CD1c-positive myeloid dendritic cell (primary cell): ENCODE measurements around the gene TMX1.
"Not testable (repeated sequence)": the region's sequence is repeated elsewhere in the genome, so short reads cannot be mapped to it uniquely, and the experiment has no call there.

Experiments
- DNase-seq: peaks from one replicate; pipeline ENCODE4 v3.0.0-alpha.2; 2016; ENCODE audit errors: extremely low spot score

TMX1 gene

GRCh38 chr14:51239813-51240803 is at the start of gene TMX1:
Gene TMX1 (plus strand): TSS chr14:51240247. CDS start chr14:51240293, 46 bp downstream.
- DNase-seq, result peak; percentile 99

GRCh38 chr14:51201890-51202289 is 38.2 kb upstream of the TMX1 start:
- DNase-seq, result no peak

- no peak for DNase-seq
Observed at GRCh38 chr14:51202914-51203665, 37.0 kb upstream of the TMX1 start.

- DNase-seq, result no peak
Observed at GRCh38 chr14:51203881-51204280, 36.2 kb upstream of the TMX1 start.

- no peak for DNase-seq
Observed at GRCh38 chr14:51205486-51205885, 34.6 kb upstream of the TMX1 start.

- DNase-seq, result no peak
Observed at GRCh38 chr14:51206462-51206861, 33.6 kb upstream of the TMX1 start.

- no peak for DNase-seq
Observed at GRCh38 chr14:51207621-51208020, 32.4 kb upstream of the TMX1 start.

- DNase-seq, result no peak
Observed at GRCh38 chr14:51208982-51209381, 31.1 kb upstream of the TMX1 start.

- no peak for DNase-seq
Observed at GRCh38 chr14:51209457-51209856, 30.6 kb upstream of the TMX1 start.

- no peak for DNase-seq
Observed at GRCh38 chr14:51210594-51210993, 29.5 kb upstream of the TMX1 start.

GRCh38 chr14:51211149-51211548 is 28.9 kb upstream of the TMX1 start:
- DNase-seq, result no peak

GRCh38 chr14:51216602-51217001 is 23.4 kb upstream of the TMX1 start:
- no peak for DNase-seq

GRCh38 chr14:51219473-51220448 is 20.3 kb upstream of the TMX1 start:
- no peak for DNase-seq

GRCh38 chr14:51223463-51223862 is 16.6 kb upstream of the TMX1 start:
- DNase-seq, result not testable (repeated sequence)

- DNase-seq, result no peak
Observed at GRCh38 chr14:51224551-51224950, 15.5 kb upstream of the TMX1 start.

- no peak for DNase-seq
Observed at GRCh38 chr14:51225751-51226150, 14.3 kb upstream of the TMX1 start.

GRCh38 chr14:51228391-51228790 is 11.7 kb upstream of the TMX1 start:
- DNase-seq, result no peak

- DNase-seq, result no peak
Observed at GRCh38 chr14:51228890-51229289, 11.2 kb upstream of the TMX1 start.

GRCh38 chr14:51236314-51236713 is 3.7 kb upstream of the TMX1 start:
- no peak for DNase-seq

GRCh38 chr14:51240804-51241380 is 845 bp downstream of the TMX1 start:
- DNase-seq, result no peak
